ENCODE data around the gene PALLD. TPM values are rescaled to one million over a fixed set of nuclear protein-coding genes. Genes with fewer than 3 reads are reported as not detected.

Gene PALLD
- total and polyA plus RNA-seq, 2 of the 8 experiments (the other 6 are each of a cell fraction or from before 2014, with no cell fraction given): 10.5 to 25.0 TPM

DNA sequence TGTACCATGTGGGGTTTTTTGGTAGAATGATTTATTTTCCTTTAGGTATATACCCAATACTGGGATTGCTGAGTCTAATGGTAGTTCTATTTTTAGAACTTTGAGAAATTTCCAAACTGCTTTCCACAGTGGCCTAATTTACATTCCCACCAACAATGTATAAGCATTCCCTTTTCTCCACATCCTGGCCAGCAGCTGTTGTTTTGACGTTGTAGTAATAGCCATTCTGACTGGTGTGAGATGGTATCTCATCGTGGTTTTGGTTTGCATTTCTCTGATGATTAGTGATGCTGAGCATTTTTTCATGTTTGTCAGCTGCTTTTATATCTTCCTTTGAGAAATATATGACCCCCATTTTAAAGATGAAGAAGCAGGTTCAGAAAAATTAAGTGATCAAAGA, 359.5 kb downstream of the PALLD start:
- Histone ChIP-seq H3K9me3 (ENCODE audit: insufficient read depth in 2 of 2, low read depth in 1 of 2, low read length in 1 of 2) (no peaks in the 10 kb centered on the region), H3K79me1 (ENCODE audit: low read depth, low read length) (no peaks in the 10 kb centered on the region; the same call in 1 of the 2 replicates), H3K79me2 (ENCODE audit: control insufficient read depth in 1 of 2, insufficient read depth in 2 of 2, low read length in 2 of 2) (no peaks in the 10 kb centered on the region), H2AK5ac (ENCODE audit: low read depth, low read length) (no peak overlapping the region), H3K14ac (ENCODE audit: insufficient read length) (no peak overlapping the region), H2AFZ (ENCODE audit: low read length) (no peak overlapping the region), H2BK120ac (replicated peaks; ENCODE audit: low read depth, low read length) (no peak overlapping the region), H4K91ac (replicated peaks; ENCODE audit: insufficient read length, low read length) (no peak overlapping the region), H2BK15ac (ENCODE audit: low read length) (no peak overlapping the region), H3K23ac (ENCODE audit: insufficient read length) (no peak overlapping the region), H3K9ac (replicated peaks in 1 of 4; ENCODE audit: extremely low read depth in 1 of 4, low read depth in 3 of 4, low read length in 3 of 4) (no peak overlapping the region), H3K4me2 (ENCODE audit: insufficient read depth in 1 of 2, low read depth in 2 of 2, low read length in 2 of 2) (no peak overlapping the region), H2BK12ac (ENCODE audit: low read depth, low read length) (no peak overlapping the region), H3K4ac (replicated peaks; ENCODE audit: insufficient read length, low read depth, low read length) (no peak overlapping the region), H3K56ac (replicated peaks; ENCODE audit: insufficient read length, low read depth, low read length) (no peak overlapping the region), H3K27me3 (replicated peaks in 1 of 4; ENCODE audit: control insufficient read depth in 3 of 4, extremely low read depth in 1 of 4, insufficient read depth in 3 of 4, low read length in 3 of 4) (no peaks in the 10 kb centered on the region), H4K8ac (ENCODE audit: extremely low read depth, insufficient read depth, low read length) (no peak overlapping the region), H3K36me3 (ENCODE audit: control insufficient read depth in 2 of 4, insufficient read depth in 4 of 4, low read length in 3 of 4) (no peaks in the 10 kb centered on the region), H4K5ac (ENCODE audit: insufficient read length, low read depth, low read length) (no peak overlapping the region), H2BK5ac (ENCODE audit: low read depth, low read length) (no peak overlapping the region), H3K4me1 (replicated peaks in 1 of 4; ENCODE audit: control insufficient read depth in 3 of 4, insufficient read depth in 4 of 4, low read length in 3 of 4) (no peaks in the 10 kb centered on the region), H3K23me2 (ENCODE audit: low read depth, low read length) (no peaks in the 10 kb centered on the region), H4K20me1 (replicated peaks in 1 of 2; ENCODE audit: control insufficient read depth in 1 of 2, insufficient read depth in 2 of 2, low read length in 2 of 2) (no peaks in the 10 kb centered on the region), H3K4me3 (ENCODE audit: extremely low read depth in 1 of 4, insufficient read depth in 2 of 4, low read depth in 3 of 4, low read length in 4 of 4) (no peak overlapping the region), H3K27ac (ENCODE audit: low read depth, low read length) (no peak overlapping the region), H3K18ac (ENCODE audit: extremely low read depth, low read length) (no peak overlapping the region), H2BK20ac (ENCODE audit: low read length) (no peak overlapping the region)
- WGBS, 2 experiments (ENCODE audit: extremely low coverage in 1 of 2, insufficient coverage in 1 of 2, insufficient read length in 1 of 2, insufficient replicate concordance in 2 of 2, low coverage in 1 of 2, low lambda C conversion rate in 2 of 2, missing lambda C conversion rate in 1 of 2): 88% methylated on average over 2 of the region's 2 CpGs; no CpG with 5 or more reads in 1 of the 2 experiments
- POLR2A ChIA-PET (ENCODE audit: partially characterized antibody): interaction anchor here (1.1 kb wide), 1 partner anchor 13 kb away, joined by 4 read pairs; no protein-coding TSS in a partner anchor
- DNase-seq (ENCODE audit: low read depth in 1 of 2, low spot score in 2 of 2) (no peak), FAIRE-seq (no peak)
- CTCF ChIA-PET (ENCODE audit: partially characterized antibody): interaction anchor here (1.3 to 1.4 kb wide), 3 partner anchors 9 to 37 kb away, joined by 3 to 6 read pairs (median 3); no protein-coding TSS in a partner anchor
- TF ChIP-seq RAD21 (IDR thresholded peaks at IDR 0.05 in 1 of 2, conservative IDR thresholded peaks at IDR 0.05 in 1 of 2; ENCODE audit: low read depth in 2 of 2, low read length in 2 of 2): no peak
- no peak for TF ChIP-seq PHF8 (conservative IDR thresholded peaks at IDR 0.05; ENCODE audit: low read depth, low read length)
- no peak for TF ChIP-seq MAFK (IDR thresholded peaks at IDR 0.05; ENCODE audit: low read depth, low read length)
- TF ChIP-seq SIRT6 (IDR thresholded peaks at IDR 0.05; ENCODE audit: low read length): no peak
- TF ChIP-seq ASH2L (IDR thresholded peaks at IDR 0.05; ENCODE audit: low read length): no peak
- TF ChIP-seq SUZ12 (IDR thresholded peaks at IDR 0.05; ENCODE audit: low read length): no peak
- TF ChIP-seq TBP (IDR thresholded peaks at IDR 0.05; ENCODE audit: low read depth, low read length): no peak
- no peak for TF ChIP-seq POU5F1 (IDR thresholded peaks at IDR 0.05; ENCODE audit: low read depth, low read length)
- TF ChIP-seq KDM5A (IDR thresholded peaks at IDR 0.05; ENCODE audit: low read length): no peak
- TF ChIP-seq SIN3A (conservative IDR thresholded peaks at IDR 0.05 in 1 of 2, IDR thresholded peaks at IDR 0.05 in 1 of 2; ENCODE audit: low read depth in 1 of 2, low read length in 2 of 2): no peak
- TF ChIP-seq EGR1 (IDR thresholded peaks at IDR 0.05; ENCODE audit: borderline replicate concordance, low read depth, low read length): no peak
- no peak for TF ChIP-seq BCL11A (IDR thresholded peaks at IDR 0.05; ENCODE audit: low read depth in 2 of 2, low read length in 2 of 2)
- TF ChIP-seq NANOG (IDR thresholded peaks at IDR 0.05; ENCODE audit: insufficient read depth, low read depth, low read length, poor library complexity, severe bottlenecking): no peak
- no peak for TF ChIP-seq JUND (IDR thresholded peaks at IDR 0.05; ENCODE audit: low read length)
- no peak for TF ChIP-seq CHD1 (IDR thresholded peaks at IDR 0.05; ENCODE audit: low read depth, low read length)

Data from H1 (cell line).